T-cell (primary cell): ENCODE results near the gene VAX1. TPM values are rescaled to one million over a fixed set of nuclear protein-coding genes. Genes with fewer than 3 reads are reported as not detected.
"Not testable (repeated sequence)": the region's sequence is repeated elsewhere in the genome, so short reads cannot be mapped to it uniquely, and the experiment has no call there.

Experiments used
- ATAC-seq, 4 experiments: fragments of 200-7000 bp in 3 of 4; fragments of 150-1000 bp in 1 of 4; cut with Tn5 transposase; replicated peaks in 1 of 4; 1 replicate in 3 of 4; 2 replicates in 1 of 4; pipeline ENCODE4 v1.10.0; 2021; ENCODE audit warnings: moderate library complexity in 3 of 4, mild to moderate bottlenecking in 2 of 4, moderate number of reproducible peaks in 1 of 4
- CTCF ChIA-PET, 2 donors: fragments of 300-600 bp; sonication (Branson Sonifier 250); formaldehyde crosslinking; loops; one replicate each; lab custom pipeline; 2022; ENCODE audit warnings: antibody characterized with exemption in 2 of 2; lab: Charles Lee
- POLR2A ChIA-PET, 2 donors: fragments of 300-600 bp; sonication (Branson Sonifier 250); formaldehyde crosslinking; loops; one replicate each; lab custom pipeline; 2022; ENCODE audit warnings: antibody characterized with exemption in 2 of 2; lab: Charles Lee
- DNase-seq, 35 experiments: peaks; one replicate each; pipeline versions ENCODE4 v3.0.0 to v3.0.0-alpha.2; 2013 to 2023
- H3K27ac ChIP-seq: one replicate; pipeline ENCODE4 v1.5.1; 2013; ENCODE audit warnings: low read length
- H3K27me3 ChIP-seq, 2 experiments: replicated peaks in 1 of 2; 1 replicate in 1 of 2; 2 replicates in 1 of 2; pipeline versions ENCODE4 v1.6.1 to v1.7.0; 2013; ENCODE audit warnings: low read length in 1 of 2, mixed read lengths in 1 of 2; ENCODE audit not compliant: control insufficient read depth in 2 of 2, insufficient read depth in 2 of 2; ENCODE audit errors: extremely low read depth in 1 of 2
- H3K36me3 ChIP-seq, 2 donors: 1 replicate in 1 of 2; 2 replicates in 1 of 2; pipeline versions ENCODE4 v1.6.1 to v1.7.0; 2013; ENCODE audit warnings: low read length in 1 of 2; ENCODE audit not compliant: control insufficient read depth in 2 of 2, insufficient read depth in 1 of 2; ENCODE audit errors: extremely low read depth in 1 of 2
- H3K4me1 ChIP-seq, 2 experiments: 1 replicate in 1 of 2; 2 replicates in 1 of 2; pipeline versions ENCODE4 v1.6.1 to v1.7.0; 2013; ENCODE audit warnings: low read length in 2 of 2, mixed read lengths in 1 of 2; ENCODE audit not compliant: insufficient read depth in 2 of 2, control insufficient read depth in 1 of 2; ENCODE audit errors: extremely low read depth in 1 of 2
- H3K4me3 ChIP-seq, 2 donors: 1 replicate in 1 of 2; 2 replicates in 1 of 2; pipeline versions ENCODE4 v1.5.1 to v1.7.0; 2013; ENCODE audit warnings: mild to moderate bottlenecking in 2 of 2, low read length in 1 of 2, moderate library complexity in 1 of 2; ENCODE audit not compliant: control insufficient read depth in 1 of 2; ENCODE audit errors: extremely low read depth in 1 of 2
- H3K9me3 ChIP-seq: 2 replicates; pipeline ENCODE4 v1.7.0; 2013
- H3K27ac Mint-ChIP-seq, 2 donors: one replicate each; pipeline ENCODE4 v1.8.0; 2020 to 2021; ENCODE audit warnings: mild to moderate bottlenecking in 2 of 2, mixed read lengths in 2 of 2
- H3K27me3 Mint-ChIP-seq, 2 donors: one replicate each; pipeline ENCODE4 v1.8.0; 2021 to 2022; ENCODE audit warnings: mixed read lengths in 2 of 2
- H3K36me3 Mint-ChIP-seq: one replicate; pipeline ENCODE4 v1.8.0; 2021; ENCODE audit warnings: mixed read lengths
- H3K4me1 Mint-ChIP-seq, 3 donors: one replicate each; pipeline ENCODE4 v1.8.0; 2020 to 2022; ENCODE audit warnings: mixed read lengths in 3 of 3, mild to moderate bottlenecking in 1 of 3
- H3K4me3 Mint-ChIP-seq, 3 donors: one replicate each; pipeline ENCODE4 v1.8.0; 2020 to 2022; ENCODE audit warnings: mild to moderate bottlenecking in 3 of 3, mixed read lengths in 3 of 3, moderate library complexity in 3 of 3
- H3K9me3 Mint-ChIP-seq, 3 donors: one replicate each; pipeline ENCODE4 v1.8.0; 2020 to 2022; ENCODE audit warnings: mixed read lengths in 3 of 3
- WGBS: methylation state at CpG from one replicate; pipeline ENCODE4 v1.1.5; 2013; ENCODE audit warnings: missing lambda C conversion rate; ENCODE audit not compliant: insufficient coverage; 5-methylcytosine and 5-hydroxymethylcytosine counted together
- total RNA-seq, 35 experiments: library from RNA in 6 of 35; stranded (reverse) in 6 of 35; fragments of 120-200 nt in 1 of 35; gene quantifications; one replicate each; pipeline versions ENCODE4 v1.2.1 to v1.2.4 and lab custom pipeline; 2013 to 2026

Gene VAX1
- not detected for total RNA-seq
- total RNA-seq (2013), result not detected
- 0 to 0.12 (median 0) reads per million in 29 experiments for total RNA-seq (lab: John Stamatoyannopoulos, UW)

- H3K36me3 Mint-ChIP-seq, result no peaks in the 10 kb centered on the region
- H3K4me3 Mint-ChIP-seq, result peak within 1 kb of the TSS in 2 of 3 donors; percentile 42 to 46
- CTCF ChIA-PET, result no interaction called here
- Histone ChIP-seq H3K36me3 (no peaks in the 10 kb centered on the region), H3K27ac (no peak within 1 kb of the TSS), H3K27me3 (peaks cover 18 to 83% of the 10 kb centered on the region in 2 experiments), H3K9me3 (no peaks in the 10 kb centered on the region), H3K4me1 (peaks cover 2 to 27% of the 10 kb centered on the region in 2 experiments), H3K4me3 (no peak within 1 kb of the TSS)
- ATAC-seq (no peak), DNase-seq (no peak)
- peaks cover 52 to 75% of the 10 kb centered on the region in 2 donors for H3K27me3 Mint-ChIP-seq
- POLR2A ChIA-PET, result no interaction called here
- 13% methylated on average over 49 of the region's 65 CpGs for WGBS
- H3K27ac Mint-ChIP-seq, result no peak within 1 kb of the TSS
- H3K4me1 Mint-ChIP-seq, result peaks cover 9 to 28% (median 22%) of the 10 kb centered on the region in 3 donors
- H3K9me3 Mint-ChIP-seq, result no peaks in the 10 kb centered on the region
Measured at GRCh38 chr10:117137911-117138642, at the start of gene VAX1. TSS of gene VAX1 (minus strand) at chr10:117138270. CDS start at chr10:117138056, 214 bp downstream.

- H3K4me3 ChIP-seq, result no peak overlapping the region
- Mint-ChIP-seq H3K27me3 (peaks cover 12 to 16% of the 10 kb centered on the region in 2 donors), H3K36me3 (no peaks in the 10 kb centered on the region), H3K4me1 (peaks cover 0 to 4% (median 0%) of the 10 kb centered on the region in 3 donors), H3K27ac (no peak overlapping the region), H3K9me3 (peaks cover 5 to 8% (median 7%) of the 10 kb centered on the region in 3 donors), H3K4me3 (no peak overlapping the region)
- ChIA-PET CTCF (interaction anchor here (0.6 to 1.1 kb wide), 3 partner anchors 10 to 388 kb away, joined by 3 read pairs; no protein-coding TSS in a partner anchor), POLR2A (no interaction called here)
- no peaks in the 10 kb centered on the region for H3K4me1 ChIP-seq
- no peak overlapping the region for H3K27ac ChIP-seq
- H3K27me3 ChIP-seq, result peaks cover 2 to 9% of the 10 kb centered on the region in 2 experiments
- DNase-seq (no peak), ATAC-seq (peak in 1 of 4 experiments; percentile 51)
- no peaks in the 10 kb centered on the region for H3K36me3 ChIP-seq
- WGBS, result 0% methylated on average over 1 of the region's 4 CpGs
- H3K9me3 ChIP-seq, result no peaks in the 10 kb centered on the region
Measured at GRCh38 chr10:117186832-117187615, 49.0 kb upstream of the VAX1 start.

GRCh38 chr10:117185817-117186216, 47.7 kb upstream of the VAX1 start:
- peaks cover 2 to 16% of the 10 kb centered on the region in 2 experiments for H3K27me3 ChIP-seq
- H3K36me3 Mint-ChIP-seq, DNase-seq, H3K9me3 Mint-ChIP-seq, POLR2A ChIA-PET, H3K4me3 ChIP-seq, ATAC-seq, H3K27ac Mint-ChIP-seq, H3K9me3 ChIP-seq, H3K4me1 Mint-ChIP-seq, H3K4me3 Mint-ChIP-seq, H3K36me3 ChIP-seq, H3K4me1 ChIP-seq, H3K27ac ChIP-seq: not testable (repeated sequence)
- 100% methylated on average over 1 of the region's 4 CpGs for whole genome bisulfite sequencing
- CTCF ChIA-PET, result interaction anchor here in 1 of 2 donors (1.9 kb wide), 1 partner anchor 11 kb away, joined by 5 read pairs; no protein-coding TSS in a partner anchor
- peaks cover 13 to 14% of the 10 kb centered on the region in 2 donors for H3K27me3 Mint-ChIP-seq

DNA sequence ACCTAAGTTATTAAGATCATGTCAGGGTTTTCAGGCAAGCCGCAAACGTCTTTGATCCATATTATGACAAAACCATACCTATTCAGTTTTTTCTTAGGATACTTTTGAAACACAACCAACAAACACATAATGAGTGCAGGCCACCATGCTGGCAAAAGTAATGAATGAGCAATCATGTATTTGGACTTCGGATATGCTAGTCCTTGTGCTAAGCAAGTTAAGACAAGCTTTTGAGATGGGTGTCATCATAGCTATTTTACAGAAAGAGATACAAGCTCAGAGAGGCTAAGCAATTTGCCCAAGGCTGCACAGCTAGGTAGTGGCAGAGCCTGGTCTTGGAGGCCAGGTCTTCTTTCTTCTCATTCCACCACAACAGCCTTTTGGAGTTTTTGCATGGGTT, 46.8 kb upstream of the VAX1 start:
- Histone ChIP-seq H3K4me1 (no peaks in the 10 kb centered on the region), H3K4me3 (no peak overlapping the region), H3K9me3 (no peaks in the 10 kb centered on the region), H3K36me3 (no peaks in the 10 kb centered on the region), H3K27me3 (peaks cover 7 to 16% of the 10 kb centered on the region in 2 experiments), H3K27ac (no peak overlapping the region)
- DNase-seq (no peak), ATAC-seq (no peak)
- no CpG with 5 or more reads among the region's 3 CpGs for WGBS
- peaks cover 4 to 7% (median 7%) of the 10 kb centered on the region in 3 donors for H3K9me3 Mint-ChIP-seq
- no peak overlapping the region for H3K27ac Mint-ChIP-seq
- POLR2A ChIA-PET, result no interaction called here
- H3K27me3 Mint-ChIP-seq, result peaks cover 21 to 22% of the 10 kb centered on the region in 2 donors
- CTCF ChIA-PET, result interaction anchor here (1.0 to 1.9 kb wide), 3 partner anchors 10 to 183 kb away, joined by 3 to 5 read pairs (median 3); no protein-coding TSS in a partner anchor
- no peaks in the 10 kb centered on the region for H3K36me3 Mint-ChIP-seq
- no peak overlapping the region for H3K4me3 Mint-ChIP-seq
- peaks cover 0 to 4% (median 0%) of the 10 kb centered on the region in 3 donors for H3K4me1 Mint-ChIP-seq

- H3K4me3 ChIP-seq, result no peak overlapping the region
- Mint-ChIP-seq H3K27ac (no peak overlapping the region), H3K9me3 (peaks cover 0 to 7% (median 4%) of the 10 kb centered on the region in 3 donors), H3K4me1 (peaks cover 0 to 4% (median 0%) of the 10 kb centered on the region in 3 donors), H3K36me3 (no peaks in the 10 kb centered on the region), H3K4me3 (no peak overlapping the region), H3K27me3 (peaks cover 21 to 22% of the 10 kb centered on the region in 2 donors)
- DNase-seq (no peak), ATAC-seq (no peak)
- ChIA-PET POLR2A (no interaction called here), CTCF (interaction anchor here in 1 of 2 donors (1.0 to 1.1 kb wide), 2 partner anchors 17 to 183 kb away, joined by 3 read pairs; no protein-coding TSS in a partner anchor)
- H3K9me3 ChIP-seq, result no peaks in the 10 kb centered on the region
- H3K36me3 ChIP-seq, result no peaks in the 10 kb centered on the region
- H3K4me1 ChIP-seq, result no peaks in the 10 kb centered on the region
- WGBS, result 86% methylated on average over 10 of the region's 10 CpGs
- peaks cover 9 to 16% of the 10 kb centered on the region in 2 experiments for H3K27me3 ChIP-seq
- H3K27ac ChIP-seq, result no peak overlapping the region
Measured at GRCh38 chr10:117184296-117184695, 46.2 kb upstream of the VAX1 start.

- no peak overlapping the region for H3K27ac Mint-ChIP-seq
- H3K27me3 Mint-ChIP-seq, result peaks cover 21 to 27% of the 10 kb centered on the region in 2 donors
- H3K36me3 Mint-ChIP-seq, result no peaks in the 10 kb centered on the region
- Histone ChIP-seq H3K4me1 (peaks cover 8 to 17% of the 10 kb centered on the region in 2 experiments), H3K27me3 (peaks cover 10 to 16% of the 10 kb centered on the region in 2 experiments), H3K4me3 (no peak overlapping the region), H3K36me3 (no peaks in the 10 kb centered on the region), H3K9me3 (no peaks in the 10 kb centered on the region), H3K27ac (no peak overlapping the region)
- DNase-seq (no peak), ATAC-seq (no peak)
- H3K4me1 Mint-ChIP-seq, result peaks cover 15 to 18% (median 17%) of the 10 kb centered on the region in 3 donors
- WGBS, result no CpG with 5 or more reads among the region's 3 CpGs
- H3K9me3 Mint-ChIP-seq, result no peaks in the 10 kb centered on the region
- no peak overlapping the region for H3K4me3 Mint-ChIP-seq
- ChIA-PET CTCF (interaction anchor here (1.1 to 2.1 kb wide), 3 partner anchors 11 to 390 kb away, joined by 3 to 6 read pairs (median 5); no protein-coding TSS in a partner anchor), POLR2A (no interaction called here)
Measured at GRCh38 chr10:117178190-117178589, 40.1 kb upstream of the VAX1 start.
